Esophagus squamous epithelium (tissue), 4 donors: ENCODE measurements around the gene SLC39A5.

ENCODE experiments used
- POLR2A ChIP-seq, 4 donors: fragments of 450-650 bp; IDR thresholded peaks; one replicate each; pipeline ENCODE4 v1.6.1; 2017; ENCODE audit warnings: antibody characterized with exemption in 4 of 4, mild to moderate bottlenecking in 4 of 4, moderate library complexity in 3 of 4
- TF ChIP-seq, protein P1 (sequence below), 6 experiments: fragments of 450-650 bp in 4 of 6; fragments of 200-600 bp in 2 of 6; sonication (generic) in 2 of 6; IDR thresholded peaks; one replicate each; pipeline ENCODE4 v1.5.1; 2016 to 2019; ENCODE audit warnings: antibody characterized with exemption in 6 of 6, mild to moderate bottlenecking in 4 of 6, moderate library complexity in 4 of 6

GRCh38 chr12:56280849-56281248 lies 51.0 kb downstream of the SLC39A5 start:
- TF ChIP-seq, protein P1, sequence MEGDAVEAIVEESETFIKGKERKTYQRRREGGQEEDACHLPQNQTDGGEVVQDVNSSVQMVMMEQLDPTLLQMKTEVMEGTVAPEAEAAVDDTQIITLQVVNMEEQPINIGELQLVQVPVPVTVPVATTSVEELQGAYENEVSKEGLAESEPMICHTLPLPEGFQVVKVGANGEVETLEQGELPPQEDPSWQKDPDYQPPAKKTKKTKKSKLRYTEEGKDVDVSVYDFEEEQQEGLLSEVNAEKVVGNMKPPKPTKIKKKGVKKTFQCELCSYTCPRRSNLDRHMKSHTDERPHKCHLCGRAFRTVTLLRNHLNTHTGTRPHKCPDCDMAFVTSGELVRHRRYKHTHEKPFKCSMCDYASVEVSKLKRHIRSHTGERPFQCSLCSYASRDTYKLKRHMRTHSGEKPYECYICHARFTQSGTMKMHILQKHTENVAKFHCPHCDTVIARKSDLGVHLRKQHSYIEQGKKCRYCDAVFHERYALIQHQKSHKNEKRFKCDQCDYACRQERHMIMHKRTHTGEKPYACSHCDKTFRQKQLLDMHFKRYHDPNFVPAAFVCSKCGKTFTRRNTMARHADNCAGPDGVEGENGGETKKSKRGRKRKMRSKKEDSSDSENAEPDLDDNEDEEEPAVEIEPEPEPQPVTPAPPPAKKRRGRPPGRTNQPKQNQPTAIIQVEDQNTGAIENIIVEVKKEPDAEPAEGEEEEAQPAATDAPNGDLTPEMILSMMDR (IDR thresholded peaks at IDR 0.05) = no peak
- no peak for TF ChIP-seq POLR2A (IDR thresholded peaks at IDR 0.05)
